Measurements from ENCODE around the gene MAGEA9.

DNA sequence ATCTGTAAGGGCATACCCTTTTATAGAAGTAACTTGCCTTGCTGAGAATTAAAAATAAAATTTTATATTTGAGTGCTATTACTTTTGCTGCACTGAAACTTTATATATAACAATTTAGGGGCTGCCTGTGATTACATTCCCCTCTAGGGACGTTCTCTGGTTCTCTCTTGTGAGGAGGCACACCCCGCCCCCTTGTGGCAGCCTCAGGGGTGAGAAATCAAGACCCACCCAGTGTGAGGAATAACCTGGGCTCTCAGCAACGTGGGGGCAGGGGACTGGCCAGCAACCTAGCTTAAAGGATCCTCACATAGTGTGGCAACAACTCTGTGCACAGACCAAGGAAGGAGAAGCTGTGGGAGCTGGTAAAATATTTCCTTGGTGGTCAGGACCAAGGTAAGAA lies 43.7 kb downstream of the MAGEA9 start:
- TF ChIP-seq CTCF (IDR thresholded peaks at IDR 0.05): peak; percentile 67
- TF ChIP-seq, protein P1, sequence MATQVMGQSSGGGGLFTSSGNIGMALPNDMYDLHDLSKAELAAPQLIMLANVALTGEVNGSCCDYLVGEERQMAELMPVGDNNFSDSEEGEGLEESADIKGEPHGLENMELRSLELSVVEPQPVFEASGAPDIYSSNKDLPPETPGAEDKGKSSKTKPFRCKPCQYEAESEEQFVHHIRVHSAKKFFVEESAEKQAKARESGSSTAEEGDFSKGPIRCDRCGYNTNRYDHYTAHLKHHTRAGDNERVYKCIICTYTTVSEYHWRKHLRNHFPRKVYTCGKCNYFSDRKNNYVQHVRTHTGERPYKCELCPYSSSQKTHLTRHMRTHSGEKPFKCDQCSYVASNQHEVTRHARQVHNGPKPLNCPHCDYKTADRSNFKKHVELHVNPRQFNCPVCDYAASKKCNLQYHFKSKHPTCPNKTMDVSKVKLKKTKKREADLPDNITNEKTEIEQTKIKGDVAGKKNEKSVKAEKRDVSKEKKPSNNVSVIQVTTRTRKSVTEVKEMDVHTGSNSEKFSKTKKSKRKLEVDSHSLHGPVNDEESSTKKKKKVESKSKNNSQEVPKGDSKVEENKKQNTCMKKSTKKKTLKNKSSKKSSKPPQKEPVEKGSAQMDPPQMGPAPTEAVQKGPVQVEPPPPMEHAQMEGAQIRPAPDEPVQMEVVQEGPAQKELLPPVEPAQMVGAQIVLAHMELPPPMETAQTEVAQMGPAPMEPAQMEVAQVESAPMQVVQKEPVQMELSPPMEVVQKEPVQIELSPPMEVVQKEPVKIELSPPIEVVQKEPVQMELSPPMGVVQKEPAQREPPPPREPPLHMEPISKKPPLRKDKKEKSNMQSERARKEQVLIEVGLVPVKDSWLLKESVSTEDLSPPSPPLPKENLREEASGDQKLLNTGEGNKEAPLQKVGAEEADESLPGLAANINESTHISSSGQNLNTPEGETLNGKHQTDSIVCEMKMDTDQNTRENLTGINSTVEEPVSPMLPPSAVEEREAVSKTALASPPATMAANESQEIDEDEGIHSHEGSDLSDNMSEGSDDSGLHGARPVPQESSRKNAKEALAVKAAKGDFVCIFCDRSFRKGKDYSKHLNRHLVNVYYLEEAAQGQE (IDR thresholded peaks at IDR 0.05; ENCODE audit: insufficient read depth in 1 of 2, low read depth in 2 of 2, low read length in 1 of 2): no peak

Measured in Panc1 (cell line).